ENCODE measurements around the gene WSCD2. TPM values are rescaled to one million over a fixed set of nuclear protein-coding genes. Genes with fewer than 3 reads are reported as not detected.

WSCD2 gene
- total RNA-seq, 4 donors from 2014 or later = under 0.01 to 1.5 (median 0.49) TPM; not detected in 1

DNA sequence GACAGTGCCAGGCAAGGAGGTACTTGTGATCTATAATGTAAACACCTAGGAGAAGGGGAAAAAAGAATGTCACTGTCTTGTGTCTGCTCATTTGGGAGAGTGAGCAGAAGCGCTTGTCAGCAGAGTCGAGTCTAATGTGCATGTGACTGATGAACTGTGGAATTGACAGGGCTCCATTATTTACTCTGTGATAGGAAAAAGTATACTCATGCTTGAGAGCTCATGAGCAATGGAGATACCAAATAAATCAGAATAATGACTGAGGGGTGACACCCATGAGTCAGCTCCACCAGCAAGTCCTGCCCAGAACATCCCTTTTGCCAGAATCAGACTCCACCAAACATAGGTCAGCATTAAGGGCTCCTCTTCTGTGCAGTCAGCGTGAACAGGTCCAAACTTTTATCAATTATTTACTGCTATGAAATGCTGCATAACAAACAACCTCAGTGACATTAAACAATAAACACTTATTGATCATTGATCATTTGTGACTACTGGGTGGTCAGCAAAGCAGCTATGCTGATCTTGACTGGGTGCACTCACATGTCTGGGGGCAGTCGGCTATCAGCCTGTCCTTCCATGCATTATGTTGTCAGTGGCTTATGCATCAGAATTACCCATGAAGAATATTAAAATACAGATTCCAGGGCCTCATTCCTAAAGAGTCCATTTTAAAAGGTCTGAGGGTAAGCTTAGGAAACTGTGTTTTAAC is 29.2 kb upstream of the WSCD2 start:
- TF ChIP-seq, protein P1, sequence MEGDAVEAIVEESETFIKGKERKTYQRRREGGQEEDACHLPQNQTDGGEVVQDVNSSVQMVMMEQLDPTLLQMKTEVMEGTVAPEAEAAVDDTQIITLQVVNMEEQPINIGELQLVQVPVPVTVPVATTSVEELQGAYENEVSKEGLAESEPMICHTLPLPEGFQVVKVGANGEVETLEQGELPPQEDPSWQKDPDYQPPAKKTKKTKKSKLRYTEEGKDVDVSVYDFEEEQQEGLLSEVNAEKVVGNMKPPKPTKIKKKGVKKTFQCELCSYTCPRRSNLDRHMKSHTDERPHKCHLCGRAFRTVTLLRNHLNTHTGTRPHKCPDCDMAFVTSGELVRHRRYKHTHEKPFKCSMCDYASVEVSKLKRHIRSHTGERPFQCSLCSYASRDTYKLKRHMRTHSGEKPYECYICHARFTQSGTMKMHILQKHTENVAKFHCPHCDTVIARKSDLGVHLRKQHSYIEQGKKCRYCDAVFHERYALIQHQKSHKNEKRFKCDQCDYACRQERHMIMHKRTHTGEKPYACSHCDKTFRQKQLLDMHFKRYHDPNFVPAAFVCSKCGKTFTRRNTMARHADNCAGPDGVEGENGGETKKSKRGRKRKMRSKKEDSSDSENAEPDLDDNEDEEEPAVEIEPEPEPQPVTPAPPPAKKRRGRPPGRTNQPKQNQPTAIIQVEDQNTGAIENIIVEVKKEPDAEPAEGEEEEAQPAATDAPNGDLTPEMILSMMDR (IDR thresholded peaks at IDR 0.05; ENCODE audit: low read depth) = no peak

DNA sequence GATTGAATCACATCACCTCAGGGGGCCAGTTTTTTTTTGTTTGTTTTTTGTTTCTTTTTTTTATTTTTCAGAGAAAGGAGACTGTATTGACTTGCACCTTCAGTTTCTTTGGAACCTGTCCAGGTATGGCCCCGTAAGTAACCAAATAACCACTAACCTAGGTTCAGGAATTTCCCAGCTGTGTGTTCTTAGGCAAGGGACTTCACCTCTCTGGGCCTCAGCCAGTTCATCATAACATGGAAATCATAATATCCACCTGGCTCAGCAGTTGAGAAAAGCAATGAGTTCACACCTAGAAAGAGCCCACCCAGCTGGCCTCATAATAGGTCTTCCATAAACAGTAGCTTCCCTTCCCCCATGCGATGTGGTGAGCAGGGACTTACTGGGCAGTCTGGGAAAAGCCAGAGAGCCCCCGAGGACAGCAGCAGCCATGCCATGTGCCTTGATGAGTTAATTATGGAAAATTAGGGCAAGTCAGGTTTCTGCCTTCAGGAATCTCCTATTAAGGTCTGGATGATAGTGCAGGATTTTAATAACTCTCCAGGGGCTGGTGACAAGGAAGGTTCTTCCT is 27.4 kb upstream of the WSCD2 start:
- TF ChIP-seq, protein P1 (IDR thresholded peaks at IDR 0.05; ENCODE audit: low read depth) = no peak

DNA sequence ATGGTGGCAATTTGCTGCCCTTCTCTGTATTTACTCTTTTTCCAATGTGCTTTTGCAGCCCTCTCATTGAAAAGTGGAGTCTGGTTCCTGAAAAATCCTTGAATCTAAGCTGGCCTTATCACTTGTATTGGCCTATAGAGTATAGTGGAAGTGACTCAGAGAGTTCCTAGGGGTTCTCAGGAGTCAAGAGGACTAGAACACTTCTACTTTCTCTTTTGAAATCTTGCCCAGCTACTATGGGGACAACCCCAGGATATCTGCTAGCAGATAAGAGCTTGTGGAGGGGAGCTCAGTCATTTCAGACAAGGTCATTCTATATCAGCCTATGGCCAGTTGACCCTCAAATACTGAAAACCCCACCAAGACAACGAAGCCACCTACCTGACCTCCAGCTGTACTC is 26.7 kb upstream of the WSCD2 start:
- TF ChIP-seq, protein P1 (IDR thresholded peaks at IDR 0.05; ENCODE audit: low read depth) = no peak

DNA sequence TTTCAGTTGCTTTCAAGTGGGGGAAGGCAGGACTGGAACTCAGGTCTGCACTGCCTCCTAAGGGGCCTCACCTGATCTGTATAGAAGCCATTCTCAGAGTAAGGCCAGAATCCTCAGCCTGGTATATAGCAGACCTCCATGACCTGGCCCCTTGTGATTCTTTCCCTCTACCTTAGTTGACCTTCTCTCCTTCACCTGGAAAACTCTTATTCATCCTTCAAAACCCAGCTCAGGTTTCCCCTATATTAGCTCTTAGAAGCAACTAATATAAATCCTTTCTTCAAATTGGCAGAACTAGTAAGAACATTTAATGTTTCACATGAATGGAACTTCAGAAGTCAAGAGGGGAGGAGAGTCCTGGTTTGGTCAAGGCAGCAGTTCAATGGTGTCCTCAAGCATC is 26.0 kb upstream of the WSCD2 start:
- TF ChIP-seq, protein P1 (IDR thresholded peaks at IDR 0.05; ENCODE audit: low read depth) = no peak

DNA sequence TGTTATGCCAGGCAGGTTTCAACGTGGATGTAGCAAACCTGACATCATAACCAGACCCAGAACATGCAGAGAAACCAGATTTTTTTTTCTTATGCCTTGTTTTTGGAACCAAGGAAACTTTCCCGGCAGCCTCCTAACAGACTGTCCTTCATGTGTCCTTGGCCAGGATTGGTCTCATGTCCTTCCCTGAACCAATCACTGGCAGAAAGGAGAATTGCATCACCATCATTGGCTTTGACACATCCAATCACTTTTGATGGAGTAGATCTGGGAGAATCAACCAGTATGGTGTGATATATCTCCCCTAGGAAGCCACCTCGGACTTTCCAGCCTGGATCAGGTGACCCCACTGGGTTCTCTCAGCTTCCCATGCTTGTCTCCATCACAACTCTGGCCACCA is 25.6 kb upstream of the WSCD2 start:
- TF ChIP-seq, protein P1 (IDR thresholded peaks at IDR 0.05; ENCODE audit: low read depth) = no peak

DNA sequence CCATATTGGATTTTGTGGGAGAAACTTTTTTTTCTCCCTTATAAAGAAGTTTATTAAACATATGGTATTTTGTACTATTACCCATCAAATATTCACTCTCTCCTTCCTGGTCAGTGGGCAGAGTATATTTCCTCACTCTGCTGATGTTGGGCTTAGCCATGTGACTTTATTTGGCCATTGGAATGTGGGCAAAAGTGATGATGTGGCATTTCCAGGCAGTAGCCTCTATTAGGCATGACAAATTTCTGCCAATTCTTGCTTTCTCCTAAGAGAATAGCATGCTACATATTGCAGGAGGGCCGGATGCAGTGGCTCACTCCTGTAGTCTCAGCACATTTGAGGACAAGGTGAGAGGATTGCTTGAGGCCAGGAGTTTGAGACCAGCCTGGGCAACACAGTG is 24.4 kb upstream of the WSCD2 start:
- TF ChIP-seq, protein P1 (IDR thresholded peaks at IDR 0.05; ENCODE audit: low read depth) = no peak

DNA sequence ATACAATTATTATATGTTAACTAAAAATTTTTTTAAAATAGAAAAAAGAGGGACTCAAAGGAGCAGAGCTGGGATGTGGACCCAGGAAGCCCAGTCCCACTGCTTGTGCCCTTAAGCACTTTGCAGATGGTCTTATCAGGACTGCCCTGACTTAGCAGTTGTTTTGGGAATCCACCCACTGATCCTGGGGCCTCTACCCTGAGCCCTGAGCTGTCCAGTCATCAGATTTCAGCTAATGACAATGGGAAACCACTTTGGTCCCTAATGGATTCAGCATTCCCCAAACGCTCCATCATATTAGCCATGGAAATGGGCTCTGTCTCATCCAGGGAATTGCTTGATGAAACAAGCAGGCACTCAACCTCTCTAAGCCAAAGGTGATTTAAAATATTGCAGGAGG is 22.5 kb upstream of the WSCD2 start:
- TF ChIP-seq, protein P1 (IDR thresholded peaks at IDR 0.05; ENCODE audit: low read depth) = no peak
